ENCODE measurements around the gene RTN4RL2. TPM values are rescaled to one million over a fixed set of nuclear protein-coding genes. Genes with fewer than 3 reads are reported as not detected.

RTN4RL2 gene
- total and polyA plus RNA-seq, 8 donors = 0.75 to 8.1 (median 0.78) TPM; not detected in 3

- TF ChIP-seq CTCF (IDR thresholded peaks at IDR 0.05) = no peak
- TF ChIP-seq POLR2A (IDR thresholded peaks at IDR 0.05) = no peak
- no peak for TF ChIP-seq POLR2AphosphoS5 (IDR thresholded peaks at IDR 0.05)
These were observed 42.0 kb downstream of the RTN4RL2 start for GRCh38 chr11:57502376-57502775.

GRCh38 chr11:57502870-57503269, 42.5 kb downstream of the RTN4RL2 start:
- intact Hi-C loops (cut with DNase I; ENCODE audit: low total_unique reads) = no loop called here
- Histone ChIP-seq H3K9me3 (no peaks in the 10 kb centered on the region), H3K4me1 (peaks cover 37 to 53% (median 43%) of the 10 kb centered on the region in 4 donors), H3K36me3 (peaks cover 0 to 40% (median 24%) of the 10 kb centered on the region in 4 donors), H3K27me3 (no peaks in the 10 kb centered on the region), H3K4me3 (no peak overlapping the region), H3K27ac (peak overlapping the region in 1 of 5 donors; percentile 86)
- DNase-seq = no peak
- TF ChIP-seq CTCF (IDR thresholded peaks at IDR 0.05) (no peak), POLR2AphosphoS5 (IDR thresholded peaks at IDR 0.05) (no peak), EP300 (IDR thresholded peaks at IDR 0.05) (no peak), POLR2A (IDR thresholded peaks at IDR 0.05) (no peak)

More at GRCh38 chr11:57502376-57502775, 42.0 kb downstream of the RTN4RL2 start:
- intact Hi-C loops (cut with DNase I; ENCODE audit: low total_unique reads) = no loop called here
- Histone ChIP-seq H3K36me3 (peaks cover 0 to 38% (median 23%) of the 10 kb centered on the region in 4 donors), H3K9me3 (no peaks in the 10 kb centered on the region), H3K4me3 (no peak overlapping the region), H3K27ac (peak overlapping the region; percentile 37 to 87 (median 84)), H3K27me3 (no peaks in the 10 kb centered on the region), H3K4me1 (peaks cover 37 to 58% (median 45%) of the 10 kb centered on the region in 4 donors)
- WGBS, 5 donors = 76 to 85% (median 83%) methylated on average over 3 of the region's 3 CpGs
- DNase-seq = no peak

GRCh38 chr11:57504511-57504910, 44.2 kb downstream of the RTN4RL2 start:
- 71 to 86% (median 83%) methylated on average over 4 of the region's 4 CpGs for WGBS, 5 donors
- DNase-seq = no peak
- peaks cover 26 to 37% (median 28%) of the 10 kb centered on the region in 4 donors for H3K4me1 ChIP-seq
- TF ChIP-seq POLR2A (IDR thresholded peaks at IDR 0.05) (no peak), EP300 (IDR thresholded peaks at IDR 0.05) (no peak), CTCF (IDR thresholded peaks at IDR 0.05) (no peak), POLR2AphosphoS5 (IDR thresholded peaks at IDR 0.05) (no peak)
- H3K36me3 ChIP-seq = peaks cover 0 to 49% (median 24%) of the 10 kb centered on the region in 4 donors
- no peaks in the 10 kb centered on the region for H3K9me3 ChIP-seq
- H3K27me3 ChIP-seq = no peaks in the 10 kb centered on the region
- no peak overlapping the region for H3K27ac ChIP-seq
- H3K4me3 ChIP-seq = no peak overlapping the region
- intact Hi-C loops (cut with DNase I; ENCODE audit: low total_unique reads) = no loop called here

- TF ChIP-seq POLR2A (IDR thresholded peaks at IDR 0.05) = no peak
- no peak for TF ChIP-seq CTCF (IDR thresholded peaks at IDR 0.05)
- TF ChIP-seq EP300 (IDR thresholded peaks at IDR 0.05) = no peak
- TF ChIP-seq POLR2AphosphoS5 (IDR thresholded peaks at IDR 0.05) = no peak
- H3K9me3 ChIP-seq = no peaks in the 10 kb centered on the region
- H3K4me1 ChIP-seq = peaks cover 7 to 18% (median 10%) of the 10 kb centered on the region in 4 donors
- WGBS, 5 donors = 83 to 100% (median 86%) methylated on average over 1 of the region's 1 CpG
- H3K27me3 ChIP-seq = no peaks in the 10 kb centered on the region
- H3K4me3 ChIP-seq = no peak overlapping the region
- intact Hi-C loops (cut with DNase I; ENCODE audit: low total_unique reads) = no loop called here
- H3K27ac ChIP-seq = no peak overlapping the region
- H3K36me3 ChIP-seq = peaks cover 0 to 40% (median 20%) of the 10 kb centered on the region in 4 donors
- no peak for DNase-seq
These were observed 46.2 kb downstream of the RTN4RL2 start for GRCh38 chr11:57506522-57506921.

All from stomach (tissue), 9 donors.